Left hindlimb (tissue), 1 donor: ENCODE data around the gene C16orf78.
"Not testable (repeated sequence)": the region's sequence is repeated elsewhere in the genome, so short reads cannot be mapped to it uniquely, and the experiment has no call there.

Experiments used
- DNase-seq: peaks from one replicate; pipeline ENCODE4 v3.0.0-alpha.2; 2018

The C16orf78 gene

GRCh38 chr16:49350265-49351095 is 23.1 kb upstream of the C16orf78 start:
- DNase-seq: peak; percentile 46

GRCh38 chr16:49351096-49351487 is 22.5 kb upstream of the C16orf78 start:
- no peak for DNase-seq

- no peak for DNase-seq
Observed at GRCh38 chr16:49352892-49353291, 20.7 kb upstream of the C16orf78 start.

GRCh38 chr16:49353680-49354079 is 19.9 kb upstream of the C16orf78 start:
- no peak for DNase-seq

GRCh38 chr16:49354101-49354500 is 19.5 kb upstream of the C16orf78 start:
- DNase-seq: no peak

- DNase-seq: no peak
Observed at GRCh38 chr16:49354991-49355390, 18.6 kb upstream of the C16orf78 start.

- DNase-seq: no peak
Observed at GRCh38 chr16:49355933-49356665, 17.5 kb upstream of the C16orf78 start.

GRCh38 chr16:49356728-49357488 is 16.7 kb upstream of the C16orf78 start:
- no peak for DNase-seq

- no peak for DNase-seq
Observed at GRCh38 chr16:49359591-49359990, 14.0 kb upstream of the C16orf78 start.

GRCh38 chr16:49361731-49362130 is 11.9 kb upstream of the C16orf78 start:
- not testable (repeated sequence) for DNase-seq

- no peak for DNase-seq
Observed at GRCh38 chr16:49362230-49362629, 11.4 kb upstream of the C16orf78 start.

GRCh38 chr16:49365711-49366509 is 7.7 kb upstream of the C16orf78 start:
- no peak for DNase-seq

GRCh38 chr16:49366669-49367068 is 6.9 kb upstream of the C16orf78 start:
- DNase-seq: no peak

GRCh38 chr16:49369651-49370611 is 3.7 kb upstream of the C16orf78 start:
- DNase-seq: no peak

GRCh38 chr16:49376206-49376605 is 2.6 kb downstream of the C16orf78 start:
- no peak for DNase-seq

- DNase-seq: no peak
Observed at GRCh38 chr16:49377196-49377755, 3.7 kb downstream of the C16orf78 start.

GRCh38 chr16:49378238-49378637 is 4.6 kb downstream of the C16orf78 start:
- DNase-seq: no peak

GRCh38 chr16:49378816-49379215 is 5.2 kb downstream of the C16orf78 start:
- DNase-seq: no peak

GRCh38 chr16:49382916-49383315 is 9.3 kb downstream of the C16orf78 start:
- no peak for DNase-seq

GRCh38 chr16:49395021-49395420 is 21.4 kb downstream of the C16orf78 start:
- DNase-seq: no peak

- no peak for DNase-seq
Observed at GRCh38 chr16:49396206-49396720, 22.7 kb downstream of the C16orf78 start.
